Mesendoderm (in vitro differentiated cells): ENCODE measurements around the gene RELCH.

Experiments
- DNase-seq: peaks from one replicate; pipeline ENCODE4 v3.0.0; 2013
- H2AK5ac ChIP-seq: 2 replicates; pipeline ENCODE4 v1.6.1; 2013; ENCODE audit warnings: low read length, inconsistent platforms
- H2BK120ac ChIP-seq: 2 replicates; pipeline ENCODE4 v1.6.1; 2013; ENCODE audit warnings: low read depth, mild to moderate bottlenecking, low read length, moderate library complexity, mixed read lengths
- H2BK15ac ChIP-seq: replicated peaks from 2 replicates; pipeline ENCODE4 v1.6.1; 2013; ENCODE audit warnings: low read depth, mild to moderate bottlenecking, moderate library complexity
- H2BK5ac ChIP-seq: 2 replicates; pipeline ENCODE4 v1.6.1; 2013; ENCODE audit warnings: low read length, inconsistent platforms
- H3K18ac ChIP-seq: 2 replicates; pipeline ENCODE4 v1.6.1; 2013; ENCODE audit warnings: mild to moderate bottlenecking, low read length, mixed read lengths
- H3K23ac ChIP-seq: one replicate; pipeline ENCODE4 v1.6.1; 2013; ENCODE audit warnings: low read length
- H3K27ac ChIP-seq: 2 replicates; pipeline ENCODE4 v1.5.1; 2013; ENCODE audit warnings: low read depth, mild to moderate bottlenecking, inconsistent platforms, low read length, moderate library complexity
- H3K27me3 ChIP-seq: 2 replicates; pipeline ENCODE4 v1.6.1; 2013; ENCODE audit warnings: low read length, control low read depth, mild to moderate bottlenecking, inconsistent platforms; ENCODE audit not compliant: insufficient read depth, poor library complexity
- H3K36me3 ChIP-seq: 2 replicates; pipeline ENCODE4 v1.6.1; 2013; ENCODE audit warnings: low read length, inconsistent platforms; ENCODE audit not compliant: control insufficient read depth, insufficient read depth
- H3K4ac ChIP-seq: one replicate; pipeline ENCODE4 v1.6.1; 2013; ENCODE audit warnings: low read depth, mild to moderate bottlenecking, low read length, moderate library complexity
- H3K4me1 ChIP-seq: 2 replicates; pipeline ENCODE4 v1.6.1; 2013; ENCODE audit warnings: low read depth, low read length, inconsistent platforms; ENCODE audit not compliant: control insufficient read depth
- H3K4me2 ChIP-seq: 2 replicates; pipeline ENCODE4 v1.6.1; 2013; ENCODE audit warnings: low read length
- H3K4me3 ChIP-seq: 2 replicates; pipeline ENCODE4 v1.5.1; 2013; ENCODE audit warnings: mild to moderate bottlenecking, low read length
- H3K56ac ChIP-seq: one replicate; pipeline ENCODE4 v1.6.1; 2013; ENCODE audit warnings: low read length
- H3K79me1 ChIP-seq: 2 replicates; pipeline ENCODE4 v1.6.1; 2013; ENCODE audit warnings: low read length, inconsistent platforms
- H3K79me2 ChIP-seq: 2 replicates; pipeline ENCODE4 v1.6.1; 2013; ENCODE audit warnings: mild to moderate bottlenecking, low read length; ENCODE audit not compliant: control insufficient read depth, insufficient read depth
- H3K9ac ChIP-seq: 2 replicates; pipeline ENCODE4 v1.6.1; 2013; ENCODE audit warnings: low read length, inconsistent platforms
- H4K5ac ChIP-seq: one replicate; pipeline ENCODE4 v1.6.1; 2013; ENCODE audit warnings: low read length
- H4K8ac ChIP-seq: one replicate; pipeline ENCODE4 v1.6.1; 2013; ENCODE audit warnings: low read depth, mild to moderate bottlenecking, control low read depth, low read length, moderate library complexity
- WGBS: extraction: QIAGEN DNeasy Blood & Tissue Kit; methylation state at CpG from one replicate; pipeline ENCODE4 v1.1.7; 2013; ENCODE audit warnings: low lambda C conversion rate, missing lambda C conversion rate; ENCODE audit not compliant: insufficient coverage; ENCODE audit errors: extremely low coverage; 5-methylcytosine and 5-hydroxymethylcytosine counted together

RELCH gene

DNA sequence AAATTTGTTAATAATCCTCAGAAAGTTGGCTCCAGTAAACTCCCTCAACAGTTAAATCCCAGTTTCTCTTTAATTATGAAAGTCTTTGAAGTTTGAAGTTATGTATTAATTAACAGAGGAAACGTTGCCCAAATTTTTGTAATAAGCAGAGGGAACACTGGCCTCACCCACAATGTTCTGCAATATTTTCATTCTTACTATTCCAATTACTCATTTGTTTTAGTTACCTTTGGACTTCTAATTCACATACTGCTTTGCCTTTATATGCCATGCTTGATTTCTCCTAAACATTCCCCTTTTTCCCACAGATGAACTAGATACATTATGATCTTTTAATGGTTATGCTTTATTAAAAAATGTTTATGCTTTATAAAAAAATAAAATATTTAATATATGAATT, 61.3 kb downstream of the RELCH start:
- Histone ChIP-seq H4K5ac (no peak overlapping the region), H2BK120ac (no peak overlapping the region), H4K8ac (no peak overlapping the region), H2BK15ac (no peak overlapping the region), H3K56ac (no peak overlapping the region), H3K79me1 (no peaks in the 10 kb centered on the region), H3K79me2 (no peaks in the 10 kb centered on the region), H3K18ac (no peak overlapping the region), H3K4me2 (no peak overlapping the region), H3K27me3 (no peaks in the 10 kb centered on the region), H3K4me3 (no peak overlapping the region), H3K9ac (no peak overlapping the region), H2BK5ac (no peak overlapping the region), H3K4me1 (no peaks in the 10 kb centered on the region), H3K23ac (no peak overlapping the region), H3K27ac (no peak overlapping the region), H3K36me3 (no peaks in the 10 kb centered on the region), H2AK5ac (no peak overlapping the region), H3K4ac (no peak overlapping the region)
- no CpG with 5 or more reads among the region's 1 CpG for WGBS
- DNase-seq = no peak

DNA sequence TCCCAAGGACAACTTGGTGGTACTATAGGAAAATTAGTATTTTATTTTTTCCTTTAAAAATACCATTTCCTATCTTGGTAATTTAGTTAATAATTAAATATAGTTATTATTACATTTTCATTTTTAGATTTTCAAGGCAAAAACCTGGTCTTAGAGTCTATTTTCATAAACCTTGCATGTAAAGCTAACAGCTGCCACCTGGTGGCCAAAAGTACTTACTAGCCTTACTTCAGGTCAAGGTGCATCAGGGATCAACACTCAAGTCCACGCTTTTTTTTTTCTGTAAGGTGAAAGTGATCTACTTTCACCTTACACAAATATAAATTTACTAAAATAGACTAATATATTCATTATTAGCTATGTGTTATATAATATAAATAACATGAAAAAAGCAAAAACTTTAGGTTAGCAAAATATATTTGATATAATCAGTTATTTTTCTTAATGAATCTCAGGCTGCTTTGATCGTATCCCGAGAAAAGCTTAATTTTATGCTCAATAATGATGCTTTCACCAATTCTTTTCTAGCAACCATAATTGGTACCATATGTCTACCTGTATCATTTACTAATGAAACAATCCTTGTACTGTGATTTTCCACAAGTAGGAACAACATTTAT, 62.5 kb downstream of the RELCH start:
- Histone ChIP-seq H3K4me3 (no peak overlapping the region), H3K18ac (no peak overlapping the region), H3K27ac (no peak overlapping the region), H3K79me2 (no peaks in the 10 kb centered on the region), H2BK120ac (no peak overlapping the region), H4K5ac (no peak overlapping the region), H2AK5ac (no peak overlapping the region), H3K23ac (no peak overlapping the region), H2BK15ac (no peak overlapping the region), H3K79me1 (no peaks in the 10 kb centered on the region), H4K8ac (no peak overlapping the region), H2BK5ac (no peak overlapping the region), H3K4me2 (no peak overlapping the region), H3K36me3 (no peaks in the 10 kb centered on the region), H3K56ac (no peak overlapping the region), H3K27me3 (no peaks in the 10 kb centered on the region), H3K9ac (no peak overlapping the region), H3K4ac (no peak overlapping the region), H3K4me1 (no peaks in the 10 kb centered on the region)
- WGBS = no CpG with 5 or more reads among the region's 3 CpGs
- peak; percentile 86 for DNase-seq

DNA sequence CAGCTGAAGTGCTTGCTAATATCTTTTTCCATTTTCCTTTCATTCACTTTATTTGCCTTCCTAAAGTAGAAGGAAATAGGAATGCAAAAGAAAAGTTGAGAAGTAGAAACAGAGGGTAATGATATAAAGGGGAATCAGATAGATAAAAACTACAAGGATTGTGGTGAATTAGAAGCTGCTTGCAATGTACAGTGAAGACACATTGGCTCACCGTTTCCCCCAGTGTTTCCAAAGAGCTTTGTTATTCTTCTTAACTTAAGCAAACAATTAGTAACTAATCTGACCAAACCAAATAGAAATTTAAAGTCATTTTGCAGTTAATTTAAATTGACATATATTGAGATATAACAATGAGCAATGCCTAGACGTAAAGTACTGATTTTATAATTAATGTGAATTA, 63.4 kb downstream of the RELCH start:
- H3K27me3 ChIP-seq = no peaks in the 10 kb centered on the region
- H3K79me2 ChIP-seq = no peaks in the 10 kb centered on the region
- no peak overlapping the region for H3K27ac ChIP-seq
- WGBS = no CpG with 5 or more reads among the region's 2 CpGs
- H4K8ac ChIP-seq = no peak overlapping the region
- H2BK15ac ChIP-seq = no peak overlapping the region
- H3K9ac ChIP-seq = no peak overlapping the region
- H3K4me2 ChIP-seq = no peak overlapping the region
- H3K4me1 ChIP-seq = no peaks in the 10 kb centered on the region
- no peak overlapping the region for H3K4ac ChIP-seq
- H3K36me3 ChIP-seq = no peaks in the 10 kb centered on the region
- DNase-seq = no peak
- H4K5ac ChIP-seq = no peak overlapping the region
- H3K4me3 ChIP-seq = no peak overlapping the region
- H3K79me1 ChIP-seq = no peaks in the 10 kb centered on the region
- no peak overlapping the region for H2BK5ac ChIP-seq
- H2AK5ac ChIP-seq = no peak overlapping the region
- H2BK120ac ChIP-seq = no peak overlapping the region
- H3K18ac ChIP-seq = no peak overlapping the region
- no peak overlapping the region for H3K56ac ChIP-seq
- no peak overlapping the region for H3K23ac ChIP-seq

DNA sequence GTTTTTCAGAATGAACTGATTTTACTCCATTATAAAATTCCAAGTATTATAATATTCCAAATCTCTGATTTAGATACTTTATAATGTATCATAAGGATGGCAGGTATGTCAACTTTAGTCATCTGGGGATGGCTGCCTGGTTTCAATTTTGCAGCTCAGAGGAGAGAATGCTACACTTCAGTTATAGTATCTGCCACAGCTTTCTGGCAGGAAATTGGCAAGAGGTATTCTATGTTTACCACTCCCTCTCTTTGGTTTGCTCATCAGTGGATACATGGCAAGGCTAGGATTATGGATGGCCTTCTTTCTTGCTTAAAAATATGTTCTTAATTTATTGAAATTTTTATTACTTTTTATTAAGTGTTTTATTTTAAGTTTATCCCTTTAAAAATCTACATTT, 71.0 kb downstream of the RELCH start:
- Histone ChIP-seq H3K9ac (no peak overlapping the region), H3K18ac (no peak overlapping the region)

DNA sequence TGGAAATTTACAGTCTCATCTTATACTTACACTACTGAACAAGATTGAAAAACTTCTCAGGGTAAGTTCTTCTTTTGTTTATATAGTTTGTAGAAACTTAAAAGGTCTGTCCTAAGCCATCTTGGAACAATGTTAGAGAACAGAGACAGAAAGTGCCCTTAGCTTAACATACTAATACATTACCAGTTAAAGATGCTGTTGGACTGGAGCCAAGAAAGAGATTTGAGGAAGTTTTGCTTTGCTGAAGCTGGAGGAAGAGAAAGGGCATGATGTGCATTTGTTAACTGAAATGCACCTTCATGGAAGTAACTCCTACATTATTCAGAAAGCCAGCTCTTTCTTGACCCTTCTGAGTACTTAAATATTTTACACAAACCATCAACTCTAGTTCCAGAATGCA, 71.6 kb downstream of the RELCH start:
- Histone ChIP-seq H3K27me3 (no peaks in the 10 kb centered on the region), H3K79me1 (no peaks in the 10 kb centered on the region), H2BK5ac (no peak overlapping the region), H3K23ac (no peak overlapping the region), H3K4me1 (no peaks in the 10 kb centered on the region), H3K79me2 (no peaks in the 10 kb centered on the region), H3K56ac (no peak overlapping the region), H4K5ac (no peak overlapping the region), H2AK5ac (no peak overlapping the region), H3K36me3 (no peaks in the 10 kb centered on the region), H2BK15ac (no peak overlapping the region), H3K4me2 (no peak overlapping the region), H3K9ac (no peak overlapping the region), H4K8ac (no peak overlapping the region), H3K4ac (no peak overlapping the region), H3K18ac (no peak overlapping the region), H3K27ac (no peak overlapping the region), H3K4me3 (no peak overlapping the region), H2BK120ac (no peak overlapping the region)
- no peak for DNase-seq

More for the DNA sequence above, 71.0 kb downstream of the RELCH start:
- Histone ChIP-seq H3K23ac (no peak overlapping the region), H3K79me1 (no peaks in the 10 kb centered on the region), H3K27ac (no peak overlapping the region), H3K56ac (no peak overlapping the region), H2BK5ac (no peak overlapping the region), H4K5ac (no peak overlapping the region), H3K4me2 (no peak overlapping the region), H2BK15ac (no peak overlapping the region), H3K27me3 (no peaks in the 10 kb centered on the region), H3K4ac (no peak overlapping the region), H3K36me3 (no peaks in the 10 kb centered on the region), H4K8ac (no peak overlapping the region), H3K79me2 (no peaks in the 10 kb centered on the region), H2BK120ac (no peak overlapping the region), H3K4me3 (no peak overlapping the region), H3K4me1 (no peaks in the 10 kb centered on the region), H2AK5ac (no peak overlapping the region)
- no peak for DNase-seq

DNA sequence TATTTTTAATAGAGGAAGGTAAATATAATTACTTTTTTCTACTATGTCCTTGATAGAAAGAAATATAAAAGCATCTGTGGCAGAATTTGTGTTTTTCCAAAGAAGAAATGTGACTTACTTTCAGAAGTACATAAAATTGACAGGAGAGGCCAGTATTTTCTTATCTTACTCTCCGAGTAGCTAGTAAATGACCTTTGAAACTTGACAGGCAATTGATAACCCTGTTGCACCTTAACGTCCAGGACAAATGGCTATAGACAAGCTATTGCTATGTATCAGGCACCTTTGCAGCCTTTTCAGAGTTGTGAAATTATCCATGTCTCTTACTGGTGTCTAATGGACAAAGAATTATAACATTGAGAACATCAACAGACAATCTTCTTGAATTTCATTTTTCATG, 75.0 kb downstream of the RELCH start:
- Histone ChIP-seq H3K27ac (no peak overlapping the region), H3K18ac (no peak overlapping the region), H3K79me2 (no peaks in the 10 kb centered on the region), H4K8ac (no peak overlapping the region), H3K79me1 (no peaks in the 10 kb centered on the region), H3K27me3 (no peaks in the 10 kb centered on the region), H3K4me2 (no peak overlapping the region), H2BK15ac (no peak overlapping the region), H3K4me1 (no peaks in the 10 kb centered on the region), H2BK5ac (no peak overlapping the region), H3K4ac (no peak overlapping the region), H3K9ac (no peak overlapping the region), H4K5ac (no peak overlapping the region), H3K56ac (no peak overlapping the region), H3K23ac (no peak overlapping the region), H3K36me3 (no peaks in the 10 kb centered on the region), H2BK120ac (no peak overlapping the region), H3K4me3 (no peak overlapping the region), H2AK5ac (no peak overlapping the region)
- no CpG with 5 or more reads among the region's 2 CpGs for WGBS
- no peak for DNase-seq
